Kidney epithelial cell (primary cell): ENCODE results near the gene NDUFS1. TPM values are rescaled to one million over a fixed set of nuclear protein-coding genes. Genes with fewer than 3 reads are reported as not detected.
"Not testable (repeated sequence)": the region's sequence is repeated elsewhere in the genome, so short reads cannot be mapped to it uniquely, and the experiment has no call there.

Source experiments
- DNase-seq: peaks from one replicate; pipeline ENCODE4 v3.0.0-alpha.2; 2010; ENCODE audit warnings: low read depth
- H3K27me3 ChIP-seq: 2 replicates; pipeline ENCODE4 v1.6.0; 2011; ENCODE audit warnings: low read length; ENCODE audit not compliant: control insufficient read depth, insufficient read depth
- H3K36me3 ChIP-seq: 2 replicates; pipeline ENCODE4 v1.5.1; 2011; ENCODE audit warnings: low read length; ENCODE audit not compliant: control insufficient read depth, insufficient read depth
- H3K4me3 ChIP-seq: 2 replicates; pipeline ENCODE4 v1.5.1; 2011; ENCODE audit warnings: low read depth, mild to moderate bottlenecking, control low read depth, low read length
- CTCF ChIP-seq: IDR thresholded peaks from 2 replicates; pipeline ENCODE4 v1.5.1; 2011; ENCODE audit warnings: mild to moderate bottlenecking, moderate library complexity, low read length, control low read depth, inconsistent platforms; ENCODE audit not compliant: insufficient read depth, poor library complexity, severe bottlenecking
- total RNA-seq: library from RNA; depleted of rRNA; stranded (reverse); fragments of >200 nt; gene quantifications from 2 replicates; pipeline ENCODE4 v1.2.3, GENCODE V29; 2015

NDUFS1 gene
- total RNA-seq, 1 donor from 2014 or later, result 107 TPM

GRCh38 chr2:206190111-206190510 lies 30.9 kb upstream of the NDUFS1 start:
- Histone ChIP-seq H3K27me3 (no peaks in the 10 kb centered on the region), H3K36me3 (no peaks in the 10 kb centered on the region), H3K4me3 (no peak overlapping the region)
- no peak for DNase-seq
- no peak for TF ChIP-seq CTCF

- Histone ChIP-seq H3K36me3 (no peaks in the 10 kb centered on the region), H3K27me3 (no peaks in the 10 kb centered on the region), H3K4me3 (no peak overlapping the region)
- no peak for DNase-seq
- TF ChIP-seq CTCF, result no peak
Observed at GRCh38 chr2:206189691-206190090, 30.4 kb upstream of the NDUFS1 start.

- not testable (repeated sequence) for H3K4me3 ChIP-seq, DNase-seq, H3K36me3 ChIP-seq, H3K27me3 ChIP-seq
Observed at GRCh38 chr2:206181526-206181925, 22.3 kb upstream of the NDUFS1 start.

GRCh38 chr2:206176901-206177300 lies 17.7 kb upstream of the NDUFS1 start:
- H3K27me3 ChIP-seq, result no peaks in the 10 kb centered on the region
- TF ChIP-seq CTCF, result no peak
- DNase-seq, result no peak
- no peaks in the 10 kb centered on the region for H3K36me3 ChIP-seq
- no peak overlapping the region for H3K4me3 ChIP-seq

- TF ChIP-seq CTCF, result no peak
- no peak for DNase-seq
- H3K27me3 ChIP-seq, result no peaks in the 10 kb centered on the region
- no peaks in the 10 kb centered on the region for H3K36me3 ChIP-seq
- H3K4me3 ChIP-seq, result no peak overlapping the region
Observed at GRCh38 chr2:206176121-206176520, 16.9 kb upstream of the NDUFS1 start.

GRCh38 chr2:206173147-206173546 lies 13.9 kb upstream of the NDUFS1 start:
- Histone ChIP-seq H3K4me3 (no peak overlapping the region), H3K27me3 (no peaks in the 10 kb centered on the region), H3K36me3 (no peaks in the 10 kb centered on the region)
- DNase-seq, result no peak
- TF ChIP-seq CTCF, result no peak

GRCh38 chr2:206171624-206172397 lies 12.6 kb upstream of the NDUFS1 start:
- not testable (repeated sequence) for DNase-seq, H3K4me3 ChIP-seq, H3K27me3 ChIP-seq, H3K36me3 ChIP-seq

- not testable (repeated sequence) for H3K27me3 ChIP-seq, DNase-seq, H3K36me3 ChIP-seq, H3K4me3 ChIP-seq
Observed at GRCh38 chr2:206168230-206168629, 9.0 kb upstream of the NDUFS1 start.
